ENCODE data around the gene RSPRY1. TPM values are rescaled to one million over a fixed set of nuclear protein-coding genes. Genes with fewer than 3 reads are reported as not detected.
"Not testable (repeated sequence)": the region's sequence is repeated elsewhere in the genome, so short reads cannot be mapped to it uniquely, and the experiment has no call there.

RSPRY1 gene
- total and polyA plus RNA-seq, 2 donors from 2014 or later: 14.4 to 32.2 TPM

GRCh38 chr16:57196286-57196685 is 10.2 kb downstream of the RSPRY1 start:
- no peaks in the 10 kb centered on the region for H3K9me3 ChIP-seq (ENCODE audit: control insufficient read depth in 2 of 3, insufficient read depth in 1 of 3, low read length in 3 of 3)
- H3K9ac ChIP-seq (ENCODE audit: low read length in 3 of 3): no peak overlapping the region
- H3K27ac ChIP-seq (ENCODE audit: low read depth in 2 of 2, low read length in 2 of 2): no peak overlapping the region
- intact Hi-C loops (cut with DNase I): no loop called here
- H3K27me3 ChIP-seq (ENCODE audit: control insufficient read depth, insufficient read depth, low read length): no peaks in the 10 kb centered on the region
- DNase-seq (no peak), FAIRE-seq (no peak)
- peaks cover 0 to 9% (median 0%) of the 10 kb centered on the region in 3 donors for H3K4me1 ChIP-seq (ENCODE audit: control insufficient read depth in 2 of 3, insufficient read depth in 2 of 3, low read depth in 1 of 3, low read length in 3 of 3)
- H3K4me3 ChIP-seq (ENCODE audit: low read length in 3 of 3): no peak overlapping the region
- TF ChIP-seq, protein P1, sequence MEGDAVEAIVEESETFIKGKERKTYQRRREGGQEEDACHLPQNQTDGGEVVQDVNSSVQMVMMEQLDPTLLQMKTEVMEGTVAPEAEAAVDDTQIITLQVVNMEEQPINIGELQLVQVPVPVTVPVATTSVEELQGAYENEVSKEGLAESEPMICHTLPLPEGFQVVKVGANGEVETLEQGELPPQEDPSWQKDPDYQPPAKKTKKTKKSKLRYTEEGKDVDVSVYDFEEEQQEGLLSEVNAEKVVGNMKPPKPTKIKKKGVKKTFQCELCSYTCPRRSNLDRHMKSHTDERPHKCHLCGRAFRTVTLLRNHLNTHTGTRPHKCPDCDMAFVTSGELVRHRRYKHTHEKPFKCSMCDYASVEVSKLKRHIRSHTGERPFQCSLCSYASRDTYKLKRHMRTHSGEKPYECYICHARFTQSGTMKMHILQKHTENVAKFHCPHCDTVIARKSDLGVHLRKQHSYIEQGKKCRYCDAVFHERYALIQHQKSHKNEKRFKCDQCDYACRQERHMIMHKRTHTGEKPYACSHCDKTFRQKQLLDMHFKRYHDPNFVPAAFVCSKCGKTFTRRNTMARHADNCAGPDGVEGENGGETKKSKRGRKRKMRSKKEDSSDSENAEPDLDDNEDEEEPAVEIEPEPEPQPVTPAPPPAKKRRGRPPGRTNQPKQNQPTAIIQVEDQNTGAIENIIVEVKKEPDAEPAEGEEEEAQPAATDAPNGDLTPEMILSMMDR (IDR thresholded peaks at IDR 0.05; ENCODE audit: borderline replicate concordance, extremely low read depth, insufficient read depth): no peak
- H3K36me3 ChIP-seq (ENCODE audit: control insufficient read depth in 2 of 3, insufficient read depth in 3 of 3, low read length in 3 of 3): no peaks in the 10 kb centered on the region

DNA sequence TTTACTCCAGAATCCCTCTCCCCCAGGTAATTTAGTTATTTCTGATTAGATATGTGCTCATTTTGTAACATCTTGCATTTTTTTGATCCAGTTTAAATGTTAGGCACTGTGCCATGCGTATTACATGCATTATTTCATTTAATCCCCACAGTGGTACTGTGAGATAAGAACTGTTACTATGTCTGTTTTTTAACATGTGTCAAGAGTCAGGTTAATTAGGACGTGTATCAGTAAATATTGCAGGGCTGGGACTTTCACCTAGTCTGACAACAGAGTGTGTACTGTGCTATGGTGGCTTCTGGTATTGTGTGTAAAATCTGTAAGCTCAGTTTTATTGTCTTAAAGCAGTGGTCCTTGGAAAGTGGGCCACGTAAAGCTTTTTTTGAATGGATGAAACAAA is 10.6 kb downstream of the RSPRY1 start:
- H3K27me3 ChIP-seq (ENCODE audit: control insufficient read depth, insufficient read depth, low read length): no peaks in the 10 kb centered on the region
- no peaks in the 10 kb centered on the region for H3K36me3 ChIP-seq (ENCODE audit: control insufficient read depth in 2 of 3, insufficient read depth in 3 of 3, low read length in 3 of 3)
- H3K4me3 ChIP-seq (ENCODE audit: low read length in 3 of 3): no peak overlapping the region
- H3K9ac ChIP-seq (ENCODE audit: low read length in 3 of 3): no peak overlapping the region
- no peaks in the 10 kb centered on the region for H3K9me3 ChIP-seq (ENCODE audit: control insufficient read depth in 2 of 3, insufficient read depth in 1 of 3, low read length in 3 of 3)
- no peak overlapping the region for H3K27ac ChIP-seq (ENCODE audit: low read depth in 2 of 2, low read length in 2 of 2)
- DNase-seq: no peak
- intact Hi-C loops (cut with DNase I): no loop called here
- peaks cover 0 to 7% (median 0%) of the 10 kb centered on the region in 3 donors for H3K4me1 ChIP-seq (ENCODE audit: control insufficient read depth in 2 of 3, insufficient read depth in 2 of 3, low read depth in 1 of 3, low read length in 3 of 3)
- no peak for FAIRE-seq
- TF ChIP-seq, protein P1 (IDR thresholded peaks at IDR 0.05; ENCODE audit: borderline replicate concordance, extremely low read depth, insufficient read depth): no peak

DNA sequence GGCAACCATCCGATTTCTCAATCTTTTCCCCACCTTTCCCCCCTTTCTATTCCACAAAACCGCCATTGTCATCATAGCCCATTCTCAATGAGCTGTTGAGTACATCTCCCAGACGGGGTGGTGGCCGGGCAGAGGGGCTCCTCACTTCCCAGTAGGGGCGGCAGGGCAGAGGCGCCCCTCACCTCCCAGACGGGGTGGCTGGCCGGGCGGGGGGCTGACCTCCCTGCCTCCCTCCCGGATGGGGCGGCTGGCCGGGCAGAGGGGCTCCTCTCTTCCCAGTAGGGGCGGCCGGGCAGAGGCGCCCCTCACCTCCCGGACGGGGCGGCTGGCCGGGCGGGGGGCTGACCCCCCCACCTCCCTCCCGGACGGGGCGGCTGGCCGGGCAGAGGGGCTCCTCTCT is 14.2 kb downstream of the RSPRY1 start:
- FAIRE-seq; H3K9me3 ChIP-seq (ENCODE audit: control insufficient read depth in 2 of 3, insufficient read depth in 1 of 3, low read length in 3 of 3); H3K9ac ChIP-seq (ENCODE audit: low read length in 3 of 3); H3K4me1 ChIP-seq (ENCODE audit: control insufficient read depth in 2 of 3, insufficient read depth in 2 of 3, low read depth in 1 of 3, low read length in 3 of 3); H3K27me3 ChIP-seq (ENCODE audit: control insufficient read depth, insufficient read depth, low read length); H3K4me3 ChIP-seq (ENCODE audit: low read length in 3 of 3); H3K36me3 ChIP-seq (ENCODE audit: control insufficient read depth in 2 of 3, insufficient read depth in 3 of 3, low read length in 3 of 3); intact Hi-C loops (cut with DNase I); H3K27ac ChIP-seq (ENCODE audit: low read depth in 2 of 2, low read length in 2 of 2); DNase-seq: not testable (repeated sequence)

- H3K27me3 ChIP-seq (ENCODE audit: control insufficient read depth, insufficient read depth, low read length); FAIRE-seq; DNase-seq; H3K27ac ChIP-seq (ENCODE audit: low read depth in 2 of 2, low read length in 2 of 2); H3K4me3 ChIP-seq (ENCODE audit: low read length in 3 of 3); H3K4me1 ChIP-seq (ENCODE audit: control insufficient read depth in 2 of 3, insufficient read depth in 2 of 3, low read depth in 1 of 3, low read length in 3 of 3); H3K9me3 ChIP-seq (ENCODE audit: control insufficient read depth in 2 of 3, insufficient read depth in 1 of 3, low read length in 3 of 3); H3K9ac ChIP-seq (ENCODE audit: low read length in 3 of 3); intact Hi-C loops (cut with DNase I): not testable (repeated sequence)
- peaks cover 0 to 12% (median 12%) of the 10 kb centered on the region in 3 donors for H3K36me3 ChIP-seq (ENCODE audit: control insufficient read depth in 2 of 3, insufficient read depth in 3 of 3, low read length in 3 of 3)
These were observed 14.8 kb downstream of the RSPRY1 start for GRCh38 chr16:57200926-57201325.
